ENCODE data around the gene TMSB10.

TMSB10 gene

GRCh38 chr2:84888401-84889276 is 16.8 kb upstream of the TMSB10 start:
- peak overlapping the region; percentile 51; the same call in 1 of the 2 replicates for H3K9ac ChIP-seq
- H3K27me3 ChIP-seq: peaks cover 14% of the 10 kb centered on the region
- no peaks in the 10 kb centered on the region for H4K20me1 ChIP-seq
- TF ChIP-seq Cebpa-rat (IDR thresholded peaks at IDR 0.05): peak; percentile 94
- H3K36me3 ChIP-seq: no peaks in the 10 kb centered on the region
- H3K9me3 ChIP-seq: no peaks in the 10 kb centered on the region
- H3K27ac ChIP-seq: peak overlapping the region; percentile 68
- peak overlapping the region; percentile 40; the same call in 1 of the 2 replicates for H3K4me3 ChIP-seq
- peak overlapping the region; percentile 82 for H3K4me2 ChIP-seq
- peaks cover 26% of the 10 kb centered on the region for H3K4me1 ChIP-seq

GRCh38 chr2:84889332-84889731 is 16.1 kb upstream of the TMSB10 start:
- Histone ChIP-seq H3K4me2 (peak overlapping the region; percentile 82), H3K4me1 (peaks cover 32% of the 10 kb centered on the region), H3K9ac (peak overlapping the region; percentile 51; the same call in 1 of the 2 replicates), H3K9me3 (no peaks in the 10 kb centered on the region), H3K4me3 (peak overlapping the region; percentile 40; the same call in 1 of the 2 replicates), H3K27me3 (peaks cover 7% of the 10 kb centered on the region), H3K36me3 (no peaks in the 10 kb centered on the region), H4K20me1 (no peaks in the 10 kb centered on the region), H3K27ac (peak overlapping the region; percentile 68)
- TF ChIP-seq Cebpa-rat (IDR thresholded peaks at IDR 0.05): no peak

DNA sequence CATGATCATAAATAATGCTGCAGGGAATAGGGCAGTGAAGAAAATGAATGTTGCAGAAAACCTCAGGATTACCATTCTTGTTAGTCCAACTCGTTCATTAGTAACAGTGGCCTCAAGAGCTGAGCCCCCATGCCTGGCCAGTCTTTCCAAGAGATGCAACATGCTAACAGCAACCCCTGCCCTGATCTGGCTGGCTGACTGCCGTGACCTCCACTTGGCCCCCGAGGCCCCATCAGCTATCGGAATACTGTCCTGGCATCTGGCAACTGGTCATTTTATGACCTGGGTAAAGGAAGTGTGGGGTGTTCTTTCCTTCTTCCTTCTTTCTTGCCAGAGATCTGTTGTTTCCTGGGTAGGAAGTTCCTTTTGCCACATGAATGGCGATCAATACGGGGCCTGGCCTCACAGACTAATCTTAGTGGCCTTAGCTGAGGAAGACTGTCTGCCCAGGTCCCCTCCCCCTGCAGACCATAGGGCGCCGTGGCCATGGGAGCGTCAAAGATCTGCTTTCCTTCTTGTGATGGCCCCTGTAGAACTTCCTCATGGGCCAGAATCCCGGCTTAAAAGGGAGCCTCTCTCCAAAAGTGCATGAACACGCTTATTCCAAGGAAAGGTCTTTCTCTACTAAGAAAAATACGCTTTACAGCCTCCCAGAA is 14.0 kb upstream of the TMSB10 start:
- Histone ChIP-seq H3K36me3 (no peaks in the 10 kb centered on the region), H3K4me2 (no peak overlapping the region), H3K4me3 (no peak overlapping the region), H3K4me1 (peaks cover 52% of the 10 kb centered on the region), H4K20me1 (no peaks in the 10 kb centered on the region), H3K9ac (no peak overlapping the region), H3K27ac (no peak overlapping the region), H3K27me3 (no peaks in the 10 kb centered on the region), H3K9me3 (no peaks in the 10 kb centered on the region)
- TF ChIP-seq Cebpa-rat (IDR thresholded peaks at IDR 0.05): no peak

- Histone ChIP-seq H3K4me1 (peaks cover 61% of the 10 kb centered on the region), H3K27me3 (no peaks in the 10 kb centered on the region), H3K27ac (peak overlapping the region; percentile 91), H3K9ac (peak overlapping the region; percentile 77), H3K4me3 (peak overlapping the region; percentile 59), H3K4me2 (peak overlapping the region; percentile 96), H3K9me3 (no peaks in the 10 kb centered on the region), H3K36me3 (no peaks in the 10 kb centered on the region), H4K20me1 (no peaks in the 10 kb centered on the region)
- TF ChIP-seq Cebpa-rat (IDR thresholded peaks at IDR 0.05): no peak
Observed at GRCh38 chr2:84894131-84894586, 11.3 kb upstream of the TMSB10 start.

DNA sequence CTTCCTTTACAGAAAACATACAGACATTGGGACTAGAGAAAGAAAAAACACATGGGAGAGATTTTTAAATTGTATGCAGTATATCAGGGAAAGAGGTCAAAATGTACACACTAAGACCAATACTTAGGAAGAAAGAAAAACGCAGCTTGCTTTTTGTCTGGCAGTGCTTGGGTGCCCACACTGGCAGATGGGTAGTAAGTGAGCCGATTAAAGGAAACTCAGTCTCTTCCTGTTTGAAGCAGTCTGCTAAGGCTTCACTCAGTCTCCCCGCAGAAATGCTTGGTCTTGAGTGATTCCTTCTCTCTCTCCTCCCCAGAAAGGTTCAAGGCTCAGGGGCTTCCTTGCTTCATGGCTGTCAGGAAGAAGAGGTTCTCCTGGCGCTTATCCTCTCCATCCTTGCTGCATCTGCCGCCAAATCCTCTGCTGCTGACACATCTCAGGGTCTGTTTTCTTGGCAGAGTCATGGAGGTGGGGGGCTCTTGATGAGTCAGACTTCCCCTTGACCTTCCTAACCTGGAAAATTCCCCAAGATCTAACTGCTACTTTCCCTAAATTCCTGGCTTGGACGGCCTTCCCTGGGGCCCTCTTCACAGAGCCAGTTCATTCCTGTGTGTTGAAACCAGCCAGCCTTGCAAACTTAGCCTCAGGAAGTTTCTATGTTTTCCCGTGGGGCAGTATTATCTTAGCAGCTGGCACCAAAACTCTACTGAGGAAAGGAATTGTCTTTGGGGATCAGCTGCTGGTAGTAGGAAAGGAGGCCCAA is 10.5 kb upstream of the TMSB10 start:
- H3K36me3 ChIP-seq: no peaks in the 10 kb centered on the region
- H4K20me1 ChIP-seq: no peaks in the 10 kb centered on the region
- TF ChIP-seq Cebpa-rat (IDR thresholded peaks at IDR 0.05): no peak
- no peaks in the 10 kb centered on the region for H3K27me3 ChIP-seq
- peak overlapping the region; percentile 96 for H3K4me2 ChIP-seq
- peak overlapping the region; percentile 91 for H3K27ac ChIP-seq
- peak overlapping the region; percentile 77 for H3K9ac ChIP-seq
- peaks cover 57% of the 10 kb centered on the region for H3K4me1 ChIP-seq
- H3K9me3 ChIP-seq: no peaks in the 10 kb centered on the region
- peak overlapping the region; percentile 59 for H3K4me3 ChIP-seq

GRCh38 chr2:84896567-84896966 is 8.9 kb upstream of the TMSB10 start:
- H3K9ac ChIP-seq: no peak overlapping the region
- no peak overlapping the region for H3K4me3 ChIP-seq
- no peak for TF ChIP-seq Cebpa-rat (IDR thresholded peaks at IDR 0.05)
- H3K27me3 ChIP-seq: no peaks in the 10 kb centered on the region
- peaks cover 52% of the 10 kb centered on the region for H3K4me1 ChIP-seq
- H3K36me3 ChIP-seq: no peaks in the 10 kb centered on the region
- no peaks in the 10 kb centered on the region for H3K9me3 ChIP-seq
- H3K27ac ChIP-seq: no peak overlapping the region
- H4K20me1 ChIP-seq: no peaks in the 10 kb centered on the region
- no peak overlapping the region for H3K4me2 ChIP-seq

DNA sequence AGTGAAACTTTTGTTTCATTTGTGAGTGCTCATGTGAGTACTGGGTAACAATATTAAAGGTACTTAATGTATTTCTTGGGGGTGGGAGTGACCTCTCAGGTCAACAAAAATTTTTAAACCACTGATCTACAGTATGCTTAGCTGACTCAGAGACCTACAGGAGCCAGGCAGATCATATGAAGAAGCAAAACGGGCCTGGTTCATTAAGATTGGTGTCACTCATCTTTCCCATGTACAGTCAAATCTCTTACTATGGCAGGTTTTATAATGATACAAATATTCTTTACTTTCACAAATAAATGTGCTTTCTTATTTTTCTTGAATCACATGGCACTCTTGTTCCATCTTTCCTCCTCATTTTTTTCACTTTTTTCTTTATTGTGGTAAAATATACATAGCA is 7.7 kb upstream of the TMSB10 start:
- no peak overlapping the region for H3K9ac ChIP-seq
- H3K4me1 ChIP-seq: peaks cover 51% of the 10 kb centered on the region
- H3K4me2 ChIP-seq: peak overlapping the region; percentile 56

DNA sequence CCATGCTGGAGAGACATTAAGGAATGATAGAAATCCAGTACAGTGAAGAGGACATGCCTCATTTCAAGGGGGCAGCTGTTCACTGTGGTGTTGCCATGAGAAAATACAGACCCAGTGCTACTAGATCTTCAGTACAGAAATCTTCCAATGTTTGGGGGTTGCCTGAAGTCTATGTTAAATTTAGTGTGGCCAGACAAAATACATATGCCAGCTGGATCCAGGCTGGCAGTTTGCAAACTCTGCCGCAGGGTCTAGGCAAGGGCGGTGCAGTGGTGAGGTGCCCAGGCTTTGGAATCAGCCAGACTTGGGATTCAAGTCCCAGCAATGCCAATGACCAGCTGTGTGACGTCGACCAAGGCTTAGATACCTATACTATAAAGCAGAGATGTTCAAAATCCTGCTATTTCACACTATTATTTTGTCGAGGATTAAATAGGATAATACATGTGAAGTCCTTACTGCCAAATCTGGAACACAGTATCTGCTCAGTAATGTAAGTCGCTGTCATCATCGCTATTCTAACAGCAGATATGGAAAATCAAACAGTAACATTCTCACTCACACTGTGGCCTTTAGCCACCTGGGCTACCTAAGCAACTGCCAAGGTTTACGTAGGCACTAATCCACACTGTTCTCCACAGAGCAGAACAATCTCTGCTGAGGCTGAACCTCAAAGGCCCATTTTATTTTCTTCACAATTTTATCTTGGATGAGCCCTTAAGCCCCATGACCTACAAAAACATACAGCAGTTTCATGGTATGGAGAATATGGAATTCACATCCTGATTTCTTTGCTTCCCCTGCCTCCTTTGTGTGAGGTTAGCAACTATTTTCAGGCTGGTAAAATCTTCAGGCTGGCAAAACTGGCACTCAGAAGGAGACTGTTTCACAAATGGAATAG is 5.9 kb upstream of the TMSB10 start:
- H3K4me3 ChIP-seq: no peak overlapping the region
- H4K20me1 ChIP-seq: no peaks in the 10 kb centered on the region
- peak overlapping the region; percentile 56; the same call in 1 of the 2 replicates for H3K4me2 ChIP-seq
- 0 out of 2 replicates have a peak overlapping the region, but pooled peaks have one; percentile 58 for H3K27ac ChIP-seq
- no peak for TF ChIP-seq Cebpa-rat (IDR thresholded peaks at IDR 0.05)
- no peaks in the 10 kb centered on the region for H3K27me3 ChIP-seq
- no peak overlapping the region for H3K9ac ChIP-seq
- no peaks in the 10 kb centered on the region for H3K36me3 ChIP-seq
- H3K9me3 ChIP-seq: no peaks in the 10 kb centered on the region
- peaks cover 49% of the 10 kb centered on the region for H3K4me1 ChIP-seq

More for the DNA sequence above, 7.7 kb upstream of the TMSB10 start:
- Histone ChIP-seq H3K27me3 (no peaks in the 10 kb centered on the region), H3K4me3 (no peak overlapping the region), H4K20me1 (no peaks in the 10 kb centered on the region), H3K36me3 (no peaks in the 10 kb centered on the region), H3K27ac (peak overlapping the region; percentile 58; the same call in 1 of the 2 replicates), H3K9me3 (no peaks in the 10 kb centered on the region)
- TF ChIP-seq Cebpa-rat (IDR thresholded peaks at IDR 0.05): no peak

Data from BLaER1 (cell line).